Esophagus (tissue), 2 donors: ENCODE data around the gene SAMD4A. TPM values are rescaled to one million over a fixed set of nuclear protein-coding genes. Genes with fewer than 3 reads are reported as not detected.

Source experiments
- H3K27ac ChIP-seq, 2 donors: one replicate each; pipeline ENCODE4 v1.5.1; 2013; ENCODE audit warnings: low read depth in 2 of 2, mild to moderate bottlenecking in 2 of 2, inconsistent platforms in 1 of 2, low read length in 1 of 2, moderate library complexity in 1 of 2
- H3K27me3 ChIP-seq, 2 donors: one replicate each; pipeline ENCODE4 v1.6.1; 2013; ENCODE audit warnings: low read length in 2 of 2, control low read depth in 1 of 2, mild to moderate bottlenecking in 1 of 2; ENCODE audit not compliant: insufficient read depth in 2 of 2, control insufficient read depth in 1 of 2
- H3K36me3 ChIP-seq, 2 donors: one replicate each; pipeline ENCODE4 v1.6.1; 2013; ENCODE audit warnings: low read length in 1 of 2; ENCODE audit not compliant: control insufficient read depth in 2 of 2, insufficient read depth in 2 of 2
- H3K4me1 ChIP-seq, 2 donors: one replicate each; pipeline ENCODE4 v1.6.1; 2013; ENCODE audit warnings: low read length in 1 of 2; ENCODE audit not compliant: control insufficient read depth in 2 of 2, insufficient read depth in 2 of 2
- H3K4me3 ChIP-seq, 2 donors: one replicate each; pipeline ENCODE4 v1.5.1; 2013; ENCODE audit warnings: low read length in 2 of 2, mild to moderate bottlenecking in 2 of 2, low read depth in 1 of 2, moderate library complexity in 1 of 2
- H3K9me3 ChIP-seq, 2 donors: one replicate each; pipeline ENCODE4 v1.6.1; 2013; ENCODE audit warnings: mild to moderate bottlenecking in 2 of 2, low read depth in 1 of 2, low read length in 1 of 2, moderate library complexity in 1 of 2; ENCODE audit not compliant: control insufficient read depth in 2 of 2, insufficient read depth in 1 of 2
- WGBS, 2 donors: extraction: QIAGEN DNeasy Blood & Tissue Kit; methylation state at CpG; one replicate each; pipeline ENCODE4 v1.1.7; 2013; 5-methylcytosine and 5-hydroxymethylcytosine counted together
- polyA plus RNA-seq, 2 donors: library from polyadenylated mRNA; stranded (reverse); fragments of 200-250 nt; gene quantifications; one replicate each; pipeline ENCODE4 v1.2.3, GENCODE V29; 2013
- donor health status: healthy with polysubstance abuse.
- donor health status: Bipolar disorder and iron deficiency.

The SAMD4A gene
- polyA plus RNA-seq, 2 donors = 1.1 to 1.7 TPM

DNA sequence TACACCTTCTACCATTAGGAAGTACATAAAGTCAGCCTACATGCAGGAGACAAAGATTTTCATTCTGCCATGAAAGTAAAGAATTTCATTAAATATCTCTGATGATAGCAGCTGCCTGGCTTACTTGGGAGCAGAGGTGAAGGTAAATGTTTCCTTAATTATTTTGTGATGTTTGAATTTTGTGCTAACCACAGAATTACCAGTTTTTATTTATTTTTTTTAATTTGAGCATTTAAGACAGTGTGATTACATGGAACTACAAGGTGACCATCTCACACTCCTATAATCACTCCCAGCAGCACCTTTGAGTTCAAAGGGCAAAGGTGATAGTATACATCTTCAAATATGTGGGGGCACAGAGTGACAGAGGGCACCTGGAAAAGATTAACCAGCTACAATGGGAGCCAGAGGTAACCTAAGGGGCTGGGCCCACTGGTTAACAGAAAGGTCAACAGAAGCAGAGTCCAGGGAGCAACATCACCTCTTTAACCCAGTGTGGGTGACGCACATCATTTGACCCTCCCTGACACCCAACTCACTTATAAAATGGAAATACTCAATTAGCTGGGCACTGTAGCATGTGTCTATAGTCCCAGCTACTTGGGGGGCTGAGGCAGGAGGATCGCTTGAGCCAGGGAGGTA, 270.7 kb downstream of the SAMD4A start:
- whole genome bisulfite sequencing, 2 donors = 93 to 99% methylated on average over 2 of the region's 2 CpGs
- Histone ChIP-seq H3K4me1 (no peaks in the 10 kb centered on the region), H3K27ac (no peak overlapping the region), H3K4me3 (no peak overlapping the region), H3K27me3 (no peaks in the 10 kb centered on the region), H3K36me3 (peaks cover 0 to 2% of the 10 kb centered on the region in 2 donors), H3K9me3 (no peaks in the 10 kb centered on the region)

DNA sequence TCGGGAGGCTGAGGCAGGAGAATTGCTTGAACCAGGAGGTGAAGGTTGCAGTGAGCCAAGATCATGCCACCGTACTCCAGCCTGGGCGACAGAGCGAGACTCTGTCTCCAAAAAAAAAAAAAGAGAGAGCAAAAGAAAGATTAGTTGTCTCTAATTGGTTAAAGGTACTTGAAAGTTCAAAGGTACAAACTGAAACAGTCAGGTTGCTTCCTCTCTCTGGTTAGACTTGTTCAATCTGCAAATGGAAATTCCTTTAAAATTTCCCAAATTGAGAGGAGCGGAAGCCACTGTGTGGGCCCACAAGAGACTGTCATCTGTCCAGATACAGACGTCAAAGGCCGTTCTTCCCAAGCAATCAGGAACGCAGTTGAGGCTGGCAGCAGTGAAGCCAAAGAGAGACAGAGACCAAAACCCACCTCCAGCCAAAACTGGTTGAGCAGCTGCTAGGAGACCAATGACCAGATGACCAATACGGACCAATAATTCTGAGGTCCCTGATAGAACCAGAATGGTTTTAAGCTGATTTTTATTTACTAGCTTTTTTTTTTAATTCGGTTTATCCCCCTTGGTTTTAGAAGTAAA, 272.1 kb downstream of the SAMD4A start:
- Histone ChIP-seq H3K27me3 (no peaks in the 10 kb centered on the region), H3K9me3 (no peaks in the 10 kb centered on the region), H3K4me1 (no peaks in the 10 kb centered on the region), H3K27ac (no peak overlapping the region), H3K36me3 (peaks cover 0 to 2% of the 10 kb centered on the region in 2 donors), H3K4me3 (no peak overlapping the region)
- 89 to 96% methylated on average over 10 of the region's 10 CpGs for WGBS, 2 donors

DNA sequence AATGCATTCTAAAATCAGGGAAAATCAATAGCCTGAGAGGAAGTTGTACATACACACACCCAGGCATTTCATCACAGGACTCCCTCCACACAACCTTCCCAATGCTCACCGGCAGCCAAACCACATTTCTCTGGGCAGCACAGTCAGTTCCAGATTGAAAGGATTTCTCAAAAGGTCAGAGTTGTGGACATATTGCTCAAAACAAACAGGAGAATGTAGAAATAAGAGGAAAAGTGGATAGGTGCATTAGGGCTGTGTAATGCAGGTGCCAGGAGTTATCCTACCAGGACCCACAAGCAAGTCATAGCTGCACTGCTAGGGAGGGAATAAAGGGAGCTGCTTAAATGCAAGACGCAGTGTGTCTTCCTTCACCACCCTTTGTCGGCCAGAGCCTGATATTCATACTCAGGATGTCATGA, 272.8 kb downstream of the SAMD4A start:
- no peaks in the 10 kb centered on the region for H3K9me3 ChIP-seq
- peaks cover 0 to 2% of the 10 kb centered on the region in 2 donors for H3K36me3 ChIP-seq
- H3K27ac ChIP-seq = no peak overlapping the region
- 37 to 53% methylated on average over 3 of the region's 3 CpGs for WGBS, 2 donors
- H3K4me1 ChIP-seq = no peaks in the 10 kb centered on the region
- no peaks in the 10 kb centered on the region for H3K27me3 ChIP-seq
- H3K4me3 ChIP-seq = no peak overlapping the region

DNA sequence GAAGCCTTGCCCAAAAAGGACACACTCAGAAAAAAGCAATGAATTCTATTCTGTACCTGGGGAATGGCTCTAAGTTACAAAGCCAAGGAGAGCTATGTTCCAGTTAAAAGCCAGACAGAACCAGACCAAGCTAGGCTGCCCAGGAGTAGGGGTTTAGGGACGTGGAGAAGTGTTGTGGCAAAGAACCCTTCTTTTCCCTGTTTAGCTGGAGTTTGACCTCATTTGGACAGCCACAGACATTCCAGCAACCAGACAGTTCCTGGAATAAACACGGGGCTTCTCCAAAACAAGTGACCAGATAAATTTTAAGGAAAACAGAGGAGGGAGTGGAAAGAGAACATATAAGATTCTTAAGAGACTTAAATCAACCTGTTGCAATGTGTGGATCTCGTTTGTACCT, 273.4 kb downstream of the SAMD4A start:
- Histone ChIP-seq H3K4me1 (no peaks in the 10 kb centered on the region), H3K36me3 (peaks cover 0 to 2% of the 10 kb centered on the region in 2 donors), H3K4me3 (no peak overlapping the region), H3K9me3 (no peaks in the 10 kb centered on the region), H3K27me3 (no peaks in the 10 kb centered on the region), H3K27ac (no peak overlapping the region)
- WGBS, 2 donors = 80 to 84% methylated on average over 3 of the region's 3 CpGs

DNA sequence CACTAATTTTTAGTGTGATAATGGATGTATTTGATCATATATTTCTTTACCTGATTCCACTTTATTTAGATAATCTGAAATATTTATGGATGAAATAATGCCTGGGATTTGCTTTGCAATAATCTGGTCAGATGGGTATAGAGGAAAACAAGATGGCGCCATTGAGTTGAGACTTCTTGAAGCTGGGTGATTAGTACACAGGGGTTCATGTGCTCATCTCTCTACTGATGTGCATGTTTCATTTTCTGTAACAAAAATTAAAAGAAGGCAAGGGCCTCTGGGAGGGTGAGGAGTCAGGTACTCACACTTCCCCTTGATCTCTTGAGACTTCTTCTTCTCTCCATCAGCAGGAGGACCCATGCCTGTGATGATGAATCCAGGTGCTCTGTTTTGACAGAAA, 273.9 kb downstream of the SAMD4A start:
- WGBS, 2 donors = 99 to 100% methylated on average over 1 of the region's 1 CpG
- no peak overlapping the region for H3K4me3 ChIP-seq
- H3K4me1 ChIP-seq = no peaks in the 10 kb centered on the region
- H3K27me3 ChIP-seq = no peaks in the 10 kb centered on the region
- no peak overlapping the region for H3K27ac ChIP-seq
- H3K9me3 ChIP-seq = no peaks in the 10 kb centered on the region
- peaks cover under 1 to 2% of the 10 kb centered on the region in 2 donors for H3K36me3 ChIP-seq

Other genes with a start within 250 kb of the SAMD4A start
- gene CDKN3, start 170.1 kb upstream of the SAMD4A start, polyA plus RNA-seq = 10 to 100 TPM; 17.0 to 25.5 TPM
- gene CNIH1, start 125.8 kb upstream of the SAMD4A start, polyA plus RNA-seq = 10 to 100 TPM; 41.6 to 91.4 TPM
- gene GMFB, start 78.1 kb upstream of the SAMD4A start, polyA plus RNA-seq = 10 to 100 TPM in 1 of 2 donors, 1 to 10 TPM in 1; 6.9 to 10.5 TPM
- gene CGRRF1, start 57.2 kb upstream of the SAMD4A start, polyA plus RNA-seq = 10 to 100 TPM in 1 of 2 donors, 1 to 10 TPM in 1; 7.8 to 10.6 TPM